GM18868 (cell line): Measurements from ENCODE around the gene HCAR3.
"Not testable (repeated sequence)": the region's sequence is repeated elsewhere in the genome, so short reads cannot be mapped to it uniquely, and the experiment has no call there.

ENCODE experiments used
- ATAC-seq: cut with Tn5 transposase; IDR thresholded peaks from one replicate; pipeline ENCODE4 v1.9.1; 2021; ENCODE audit warnings: mild to moderate bottlenecking, moderate library complexity; ENCODE audit not compliant: unreplicated experiment

HCAR3 gene

GRCh38 chr12:122716658-122717057, at the start of gene HCAR3:
HCAR3 (minus strand) TSS chr12:122716811; CDS start chr12:122716737, 74 bp downstream.
- not testable (repeated sequence) for ATAC-seq

GRCh38 chr12:122757568-122757967, 41.0 kb upstream of the HCAR3 start:
- no peak for ATAC-seq

DNA sequence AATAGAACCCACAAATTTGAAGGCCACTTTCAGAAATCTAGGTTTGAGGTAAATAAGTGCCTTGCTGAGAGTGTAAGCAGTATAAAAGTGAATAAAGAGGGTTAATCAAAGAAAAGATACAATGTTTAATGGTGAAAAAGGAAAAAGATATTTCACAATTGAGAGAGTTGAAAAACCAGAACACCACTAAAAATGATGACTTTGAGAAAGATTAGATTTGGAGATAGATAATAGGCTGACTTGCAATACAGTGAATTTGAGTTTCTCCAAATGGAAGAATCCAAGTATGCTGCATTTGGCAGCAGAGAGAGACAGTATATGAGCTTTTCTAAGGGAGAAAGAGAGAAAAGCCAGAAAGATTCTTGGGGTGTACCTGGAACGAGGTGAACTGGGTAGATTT, 38.2 kb upstream of the HCAR3 start:
- no peak for ATAC-seq

DNA sequence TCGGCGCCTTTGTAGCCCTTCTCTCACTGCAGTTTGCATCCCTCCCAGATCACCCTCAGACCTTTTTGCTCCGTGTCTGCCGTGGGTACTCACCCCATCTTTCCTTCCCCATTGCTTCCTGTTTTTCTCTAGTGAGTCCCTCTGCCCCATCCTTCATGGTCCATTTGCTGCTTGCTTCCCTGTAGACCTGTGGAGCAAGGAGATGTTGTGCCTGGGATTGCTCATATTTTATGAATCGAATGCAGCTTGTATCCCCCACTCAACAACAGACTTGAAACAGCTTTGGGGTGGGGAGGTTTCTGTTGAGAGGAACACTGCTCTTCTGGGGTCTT, 36.7 kb upstream of the HCAR3 start:
- ATAC-seq, result no peak

- peak; percentile 92 for ATAC-seq
Measured at GRCh38 chr12:122752464-122753318, 36.1 kb upstream of the HCAR3 start, which contains the start of gene DENR. DENR (plus strand) TSS chr12:122752824; CDS start chr12:122753702, 878 bp downstream.

GRCh38 chr12:122750781-122751515, 34.3 kb upstream of the HCAR3 start:
- not testable (repeated sequence) for ATAC-seq

DNA sequence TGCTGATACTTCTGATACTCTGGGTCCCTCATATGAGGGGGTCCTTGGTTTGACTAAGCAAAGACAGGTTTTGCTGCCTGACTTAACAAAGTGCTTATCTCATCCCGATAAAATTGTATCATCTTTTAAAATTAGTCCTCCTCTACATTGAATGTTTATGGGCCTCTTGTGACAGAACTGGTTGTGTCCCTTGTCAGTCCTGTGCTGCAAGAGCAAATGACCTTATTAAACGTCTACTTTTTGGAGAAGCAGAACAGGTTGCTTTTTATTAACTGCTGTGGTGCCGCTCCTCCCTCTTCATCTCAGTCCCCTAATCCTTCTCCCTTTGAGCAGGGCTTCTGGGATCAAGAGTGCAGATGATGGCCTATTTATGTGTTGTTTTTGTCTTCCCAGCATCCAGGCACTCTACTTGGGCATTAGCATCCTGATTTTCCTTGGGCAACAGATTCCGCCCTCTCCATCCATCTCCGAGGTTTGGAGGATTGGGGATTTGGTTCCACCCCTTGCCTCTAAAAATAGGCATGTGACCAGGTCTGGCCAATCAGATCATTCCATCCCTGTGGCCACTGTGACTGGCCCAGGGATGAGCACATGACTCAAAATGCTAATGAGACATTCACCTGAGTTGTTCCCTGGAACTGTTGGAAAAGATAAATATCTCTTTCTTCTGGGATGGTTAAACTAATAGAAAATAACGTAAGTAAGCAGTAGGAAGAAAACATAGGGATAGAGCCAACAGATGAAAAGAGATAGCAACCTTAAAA, 33.1 kb upstream of the HCAR3 start:
- no peak for ATAC-seq

DNA sequence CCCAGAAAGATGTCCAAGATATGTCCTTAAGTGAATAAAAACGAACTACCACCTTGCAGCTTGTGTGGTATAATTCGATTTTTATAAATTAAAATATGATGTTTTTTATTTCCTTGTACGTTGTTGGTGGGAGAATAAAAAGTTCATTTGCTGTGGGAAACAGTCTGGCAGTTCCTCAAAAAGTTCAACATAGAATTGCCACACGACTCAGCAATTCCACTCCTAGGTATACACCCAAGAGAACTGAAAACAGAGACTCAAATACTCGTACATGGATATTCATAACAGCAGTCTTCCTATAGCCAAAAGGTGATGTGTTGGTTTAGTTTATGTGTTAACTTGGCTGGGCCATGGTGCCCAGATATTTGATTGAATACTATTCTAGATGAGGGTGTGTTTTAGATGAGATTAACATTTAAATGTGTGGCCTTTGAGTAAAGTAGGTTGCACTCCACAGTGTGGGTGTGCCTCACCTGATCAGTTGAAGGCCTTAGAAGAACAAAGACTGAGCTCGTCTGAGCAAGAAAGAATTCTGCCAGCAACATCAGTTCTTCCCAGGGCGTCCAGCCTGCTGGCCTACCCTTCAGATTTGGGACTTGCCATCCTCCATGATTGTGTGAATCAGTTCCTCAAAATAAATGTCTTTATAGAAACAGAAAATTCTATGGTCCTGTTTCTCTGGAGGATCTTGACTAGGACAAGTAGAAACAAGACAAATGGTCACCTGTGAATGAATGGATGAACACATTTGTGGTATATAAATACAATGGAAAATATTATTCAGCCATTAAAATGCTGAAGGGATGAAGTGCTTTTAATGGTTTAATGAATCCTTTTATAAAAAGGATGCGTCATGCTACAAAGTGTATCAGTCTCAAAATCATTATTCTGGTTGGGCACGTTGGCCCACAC, 30.9 kb upstream of the HCAR3 start:
- ATAC-seq, result no peak

GRCh38 chr12:122743895-122744525, 27.4 kb upstream of the HCAR3 start:
- ATAC-seq, result no peak

DNA sequence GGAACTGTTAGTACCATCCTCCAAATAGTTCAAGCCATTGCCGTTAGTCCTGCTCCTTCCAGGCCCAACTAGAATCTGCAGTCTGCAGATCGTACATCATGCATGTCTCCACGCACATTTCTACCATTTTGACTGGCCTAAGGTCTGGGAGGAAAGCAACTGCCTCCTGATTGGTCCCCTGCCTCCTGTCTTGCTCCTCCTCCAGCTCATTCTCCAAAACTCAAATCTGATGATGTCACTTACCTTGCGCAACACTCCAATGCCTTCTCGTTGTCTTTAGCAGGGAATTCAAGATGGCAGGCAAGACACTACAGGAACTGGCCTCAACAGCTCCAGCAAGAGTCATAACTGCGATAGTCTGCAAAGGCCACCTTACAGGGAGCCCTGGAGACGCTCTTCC, 23.7 kb upstream of the HCAR3 start:
- ATAC-seq, result no peak

DNA sequence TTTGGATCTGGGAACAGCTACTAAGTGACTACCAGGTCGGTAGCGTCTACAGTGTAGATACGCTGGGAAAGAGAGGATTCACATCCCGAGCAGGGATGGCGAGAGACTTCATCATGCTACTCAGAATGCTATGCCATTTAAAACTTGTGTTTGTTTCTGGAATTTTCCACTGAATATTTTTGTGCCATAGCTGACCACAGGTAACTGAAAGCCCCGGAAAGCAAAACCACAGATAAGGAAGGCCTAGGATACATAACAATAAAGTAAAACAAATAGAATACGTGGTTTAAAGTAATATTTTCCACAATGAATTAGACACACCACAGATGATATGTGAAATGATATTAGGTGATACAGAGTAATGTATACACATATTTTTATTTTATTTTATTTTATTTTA, 22.0 kb upstream of the HCAR3 start:
- no peak for ATAC-seq

DNA sequence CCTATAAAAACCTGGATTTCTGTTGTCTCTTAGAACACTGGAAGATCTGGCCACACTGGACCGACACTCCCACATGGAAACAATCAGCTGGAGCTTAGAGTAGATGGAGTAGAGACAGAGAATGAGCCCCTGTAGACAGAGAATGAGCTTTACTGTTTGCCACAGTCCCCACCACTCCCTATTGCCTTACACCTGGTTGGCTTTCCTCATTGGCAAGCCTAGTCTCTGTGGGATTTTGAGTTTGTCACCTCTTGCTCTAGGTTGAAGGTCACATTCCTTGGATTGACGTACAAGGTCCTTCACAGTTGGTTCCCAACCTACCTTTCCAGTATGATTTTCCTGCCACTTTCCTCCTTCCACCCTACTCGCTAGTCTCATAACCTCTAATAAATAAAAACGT, 16.0 kb upstream of the HCAR3 start:
- ATAC-seq, result no peak

DNA sequence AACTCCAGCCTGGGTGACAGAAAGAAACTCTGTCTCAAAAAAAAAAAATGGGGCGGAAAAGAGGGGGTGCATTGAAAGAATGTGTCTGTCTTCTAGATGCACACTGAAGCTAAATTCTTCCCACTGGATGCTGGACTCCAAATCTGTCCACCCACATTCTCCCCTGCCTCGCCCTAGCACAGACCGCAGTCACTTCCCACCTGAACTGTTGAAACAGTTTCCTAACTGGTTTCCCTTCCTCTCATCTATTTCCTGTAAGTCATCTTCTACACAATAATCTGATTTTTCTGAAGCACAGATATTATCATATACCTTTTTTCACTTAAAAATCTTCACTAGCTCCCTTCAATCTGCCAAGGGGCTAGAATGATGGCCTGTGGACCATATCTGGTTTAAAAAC, 15.6 kb upstream of the HCAR3 start:
- no peak for ATAC-seq

DNA sequence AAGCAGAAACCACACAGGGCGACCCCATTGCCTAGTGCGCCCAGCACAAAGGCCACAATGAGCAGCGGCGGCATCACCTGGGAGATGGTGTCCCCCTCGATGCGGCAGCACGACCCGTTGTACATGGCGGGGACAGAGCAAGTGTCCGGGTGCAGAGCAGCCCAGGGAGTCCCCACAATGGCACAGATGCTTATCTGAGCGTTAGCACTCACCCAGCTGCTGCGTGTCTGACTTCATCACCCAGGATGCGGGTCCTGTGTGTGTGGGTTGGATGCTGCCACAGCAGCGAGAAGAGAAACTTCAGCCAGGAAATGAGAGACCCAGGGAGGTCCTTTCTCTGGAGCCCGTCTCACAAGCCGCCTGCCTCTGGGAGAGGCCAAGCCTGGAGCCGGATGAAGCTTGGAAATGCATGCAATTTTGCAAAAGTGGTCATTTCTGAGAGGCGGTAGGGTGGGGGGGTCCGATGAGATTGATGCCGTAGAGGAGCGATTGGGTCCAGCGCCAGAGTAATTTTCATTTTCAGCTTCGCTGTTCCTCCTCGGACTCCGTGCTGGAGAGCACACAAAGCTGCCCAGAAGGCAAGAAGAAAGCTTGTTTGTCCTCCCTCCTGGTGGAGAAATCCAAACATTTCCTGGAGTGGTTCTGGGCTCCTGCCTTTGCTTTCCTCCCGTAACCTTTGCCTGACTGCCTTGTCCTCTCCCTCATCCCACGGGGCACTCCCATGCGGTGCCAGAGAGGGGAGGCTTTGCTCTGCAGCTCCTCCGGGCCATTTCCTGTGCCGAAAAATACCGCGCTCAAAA, 13.8 kb upstream of the HCAR3 start, which contains the start of gene HCAR1:
HCAR1 (minus strand) TSS at position 630 of the 800 bp plus-strand sequence; CDS start at position 125, 505 bp downstream.
- ATAC-seq, result no peak

DNA sequence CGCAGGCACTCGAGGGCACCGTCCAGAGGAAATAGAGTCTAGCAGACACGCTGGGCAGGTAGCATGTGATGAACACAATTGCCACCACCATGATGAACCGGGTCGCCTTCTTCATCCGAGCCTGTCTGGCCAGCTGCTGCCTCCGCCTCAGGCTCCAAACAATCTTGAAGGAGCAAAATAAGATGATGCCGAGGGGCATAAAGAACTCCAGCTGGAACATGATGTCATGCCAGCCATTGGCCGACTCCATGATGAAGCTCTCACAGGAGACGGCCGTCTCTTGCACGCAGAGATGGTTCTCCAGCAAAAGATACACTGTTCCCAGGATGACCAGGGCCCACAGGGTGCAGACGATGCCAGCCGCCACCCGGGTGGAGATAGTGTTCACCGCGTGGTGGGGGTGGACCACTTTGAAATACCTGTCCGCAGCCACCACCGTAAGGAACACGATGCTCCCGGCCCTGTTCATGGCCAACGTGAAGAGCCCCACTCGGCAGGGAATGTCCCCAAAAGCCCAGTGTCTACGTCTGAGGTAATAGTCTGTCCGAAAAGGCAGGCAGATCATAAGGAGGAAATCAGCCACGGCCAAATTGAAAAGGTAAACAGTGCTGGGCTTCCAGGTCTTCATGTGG, 13.1 kb upstream of the HCAR3 start:
- no peak for ATAC-seq

GRCh38 chr12:122726080-122726558, 9.5 kb upstream of the HCAR3 start:
- ATAC-seq, result peak; percentile 46

DNA sequence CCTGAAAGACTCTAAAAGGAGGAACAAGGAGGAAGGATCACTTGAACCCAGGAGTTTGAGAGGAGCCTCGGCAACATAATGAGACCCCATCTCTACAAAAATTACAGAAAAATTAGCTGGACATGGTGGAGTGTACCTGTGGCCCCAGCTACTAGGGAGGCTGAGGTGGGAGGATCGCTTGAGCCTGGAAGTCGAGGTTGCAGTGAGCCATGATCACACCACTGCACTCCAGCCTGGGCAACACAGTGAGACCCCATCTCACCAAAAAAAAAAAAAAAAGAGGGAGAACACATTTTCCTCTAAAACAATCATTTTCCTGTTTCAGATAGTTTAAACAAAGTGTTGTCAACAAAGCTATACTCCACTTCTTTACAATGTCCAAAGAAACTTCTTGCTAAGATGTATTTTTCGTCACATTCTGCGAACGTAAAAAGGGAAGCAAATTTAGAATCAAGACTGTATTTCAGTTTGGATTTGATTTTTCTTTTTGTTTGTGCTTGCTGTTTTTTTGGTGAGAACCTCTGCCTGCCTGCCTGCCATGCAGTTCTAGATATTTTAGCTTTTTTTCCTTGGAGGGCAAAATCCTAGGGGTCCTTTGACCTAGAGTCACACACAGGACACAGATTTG, 9.0 kb upstream of the HCAR3 start:
- no peak for ATAC-seq
